ENCODE results near the gene PPM1B. TPM values are rescaled to one million over a fixed set of nuclear protein-coding genes. Genes with fewer than 3 reads are reported as not detected.

The PPM1B gene
- total and polyA plus RNA-seq, 2 of the 8 experiments (the other 6 are each of a cell fraction or from before 2014, with no cell fraction given), result 43.6 to 126 TPM

- H3K4me2 ChIP-seq (ENCODE audit: insufficient read depth in 1 of 2, low read depth in 2 of 2, low read length in 2 of 2), result no peak overlapping the region
- no peaks in the 10 kb centered on the region for H3K27me3 ChIP-seq (replicated peaks in 1 of 4; ENCODE audit: control insufficient read depth in 3 of 4, extremely low read depth in 1 of 4, insufficient read depth in 3 of 4, low read length in 3 of 4)
- H2BK120ac ChIP-seq (replicated peaks; ENCODE audit: low read depth, low read length), result no peak overlapping the region
- peaks cover 4% of the 10 kb centered on the region; the same call in 1 of the 2 replicates for H3K79me1 ChIP-seq (ENCODE audit: low read depth, low read length)
- ChIA-PET CTCF (ENCODE audit: partially characterized antibody) (interaction anchor here (0.6 to 0.7 kb wide), 2 partner anchors 76 to 98 kb away, joined by 4 to 5 read pairs; no protein-coding TSS in a partner anchor), POLR2A (ENCODE audit: partially characterized antibody) (interaction anchor here (0.9 to 1.1 kb wide), 2 partner anchors 13 to 16 kb away, joined by 3 to 4 read pairs; no protein-coding TSS in a partner anchor)
- H3K27ac ChIP-seq (ENCODE audit: low read depth, low read length), result no peak overlapping the region
- no peak overlapping the region for H2BK15ac ChIP-seq (ENCODE audit: low read length)
- no peak for FAIRE-seq
- no peak overlapping the region for H2BK5ac ChIP-seq (ENCODE audit: low read depth, low read length)
- H3K4me1 ChIP-seq (replicated peaks in 1 of 4; ENCODE audit: control insufficient read depth in 3 of 4, insufficient read depth in 4 of 4, low read length in 3 of 4), result peaks cover 0 to 4% (median 2%) of the 10 kb centered on the region in 4 experiments; a peak in 3 of 7 replicates
- no peak overlapping the region for H2AFZ ChIP-seq (ENCODE audit: low read length)
- H4K8ac ChIP-seq (ENCODE audit: extremely low read depth, insufficient read depth, low read length), result no peak overlapping the region
- H4K20me1 ChIP-seq (replicated peaks in 1 of 2; ENCODE audit: control insufficient read depth in 1 of 2, insufficient read depth in 2 of 2, low read length in 2 of 2), result peaks cover 12% of the 10 kb centered on the region in 2 experiments
- no peak overlapping the region for H2AK5ac ChIP-seq (ENCODE audit: low read depth, low read length)
- no peaks in the 10 kb centered on the region for H3K23me2 ChIP-seq (ENCODE audit: low read depth, low read length)
- no peak overlapping the region for H3K23ac ChIP-seq (ENCODE audit: insufficient read length)
- H4K91ac ChIP-seq (replicated peaks; ENCODE audit: insufficient read length, low read length), result no peak overlapping the region
- no peak overlapping the region for H4K5ac ChIP-seq (ENCODE audit: insufficient read length, low read depth, low read length)
- peaks cover 37 to 99% of the 10 kb centered on the region in 2 experiments for H3K79me2 ChIP-seq (ENCODE audit: control insufficient read depth in 1 of 2, insufficient read depth in 2 of 2, low read length in 2 of 2)
- H3K36me3 ChIP-seq (ENCODE audit: control insufficient read depth in 2 of 4, insufficient read depth in 4 of 4, low read length in 3 of 4), result peaks cover 0 to 8% (median 0%) of the 10 kb centered on the region in 4 experiments; a peak in 4 of 8 replicates
- no peaks in the 10 kb centered on the region for H3K9me3 ChIP-seq (ENCODE audit: insufficient read depth in 2 of 2, low read depth in 1 of 2, low read length in 1 of 2)
- no peak overlapping the region for H3K4me3 ChIP-seq (ENCODE audit: extremely low read depth in 1 of 4, insufficient read depth in 2 of 4, low read depth in 3 of 4, low read length in 4 of 4)
- no peak overlapping the region for H2BK20ac ChIP-seq (ENCODE audit: low read length)
- no peak overlapping the region for H3K56ac ChIP-seq (replicated peaks; ENCODE audit: insufficient read length, low read depth, low read length)
- H3K4ac ChIP-seq (replicated peaks; ENCODE audit: insufficient read length, low read depth, low read length), result no peak overlapping the region
- no peak overlapping the region for H3K18ac ChIP-seq (ENCODE audit: extremely low read depth, low read length)
- no peak overlapping the region for H3K14ac ChIP-seq (ENCODE audit: insufficient read length)
- no peak for DNase-seq (ENCODE audit: low read depth in 1 of 2, low spot score in 2 of 2)
- H2BK12ac ChIP-seq (ENCODE audit: low read depth, low read length), result no peak overlapping the region
- no peak overlapping the region for H3K9ac ChIP-seq (replicated peaks in 1 of 4; ENCODE audit: extremely low read depth in 1 of 4, low read depth in 3 of 4, low read length in 3 of 4)
- TF ChIP-seq USF2 (IDR thresholded peaks at IDR 0.05; ENCODE audit: low read length) (no peak), CBX8 (IDR thresholded peaks at IDR 0.05; ENCODE audit: borderline replicate concordance, low read depth, low read length) (no peak), RFX5 (IDR thresholded peaks at IDR 0.05; ENCODE audit: borderline replicate concordance, low read depth, low read length) (no peak), BRCA1 (IDR thresholded peaks at IDR 0.05; ENCODE audit: low read depth, low read length) (no peak), TBP (IDR thresholded peaks at IDR 0.05; ENCODE audit: low read depth, low read length) (no peak), EZH2 (IDR thresholded peaks at IDR 0.05; ENCODE audit: low read depth, low read length, severe bottlenecking) (no peak), PHF8 (conservative IDR thresholded peaks at IDR 0.05; ENCODE audit: low read depth, low read length) (no peak), CBX5 (IDR thresholded peaks at IDR 0.05; ENCODE audit: low read depth, low read length) (no peak), GTF2F1 (IDR thresholded peaks at IDR 0.05; ENCODE audit: borderline replicate concordance, low read depth, low read length) (no peak), SIRT6 (IDR thresholded peaks at IDR 0.05; ENCODE audit: low read length) (no peak), RAD21 (IDR thresholded peaks at IDR 0.05 in 1 of 2, conservative IDR thresholded peaks at IDR 0.05 in 1 of 2; ENCODE audit: low read depth in 2 of 2, low read length in 2 of 2) (no peak), JUN (IDR thresholded peaks at IDR 0.05; ENCODE audit: low read depth, low read length) (no peak), HDAC2 (IDR thresholded peaks at IDR 0.05; ENCODE audit: borderline replicate concordance in 1 of 2, low read depth in 2 of 2, low read length in 2 of 2) (no peak)
These were observed 23.1 kb downstream of the PPM1B start for GRCh38 chr2:44191739-44192138.
